T-helper 1 cell (primary cell): Measurements from ENCODE around the gene NCAPH2.
A peak's percentile ranks its signal among the peaks of the same experiment; 100 is the strongest.
"Not testable (repeated sequence)": the region's sequence is repeated elsewhere in the genome, so short reads cannot be mapped to it uniquely, and the experiment has no call there.

ENCODE experiments used
- DNase-seq, 5 donors: peaks; one replicate each; pipeline ENCODE4 v3.0.0-alpha.2; 2012 to 2020

Gene NCAPH2

DNA sequence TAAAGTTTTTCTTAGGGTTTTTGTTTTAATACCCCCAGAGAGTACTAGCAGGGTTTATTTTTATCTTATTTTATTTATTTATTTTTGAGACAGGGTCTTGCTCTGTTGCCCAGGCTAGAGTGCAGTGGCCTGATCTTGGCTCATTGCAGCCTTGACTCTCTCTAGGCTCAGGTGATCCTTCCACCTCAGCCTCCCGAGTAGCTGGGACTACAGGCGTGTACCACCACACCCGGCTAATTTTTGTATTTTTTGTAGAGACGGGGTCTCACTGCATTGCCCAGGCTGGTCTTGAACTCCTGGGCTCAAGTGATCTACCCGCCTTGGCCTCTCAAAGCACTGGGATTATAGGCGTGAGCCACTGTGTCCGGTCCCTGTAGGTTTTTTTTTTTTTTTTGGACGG, 12.2 kb downstream of the NCAPH2 start:
- DNase-seq: not testable (repeated sequence)

GRCh38 chr22:50520826-50521453, 12.9 kb downstream of the NCAPH2 start:
- DNase-seq: no peak

GRCh38 chr22:50521710-50522109, 13.7 kb downstream of the NCAPH2 start:
- DNase-seq: no peak

DNA sequence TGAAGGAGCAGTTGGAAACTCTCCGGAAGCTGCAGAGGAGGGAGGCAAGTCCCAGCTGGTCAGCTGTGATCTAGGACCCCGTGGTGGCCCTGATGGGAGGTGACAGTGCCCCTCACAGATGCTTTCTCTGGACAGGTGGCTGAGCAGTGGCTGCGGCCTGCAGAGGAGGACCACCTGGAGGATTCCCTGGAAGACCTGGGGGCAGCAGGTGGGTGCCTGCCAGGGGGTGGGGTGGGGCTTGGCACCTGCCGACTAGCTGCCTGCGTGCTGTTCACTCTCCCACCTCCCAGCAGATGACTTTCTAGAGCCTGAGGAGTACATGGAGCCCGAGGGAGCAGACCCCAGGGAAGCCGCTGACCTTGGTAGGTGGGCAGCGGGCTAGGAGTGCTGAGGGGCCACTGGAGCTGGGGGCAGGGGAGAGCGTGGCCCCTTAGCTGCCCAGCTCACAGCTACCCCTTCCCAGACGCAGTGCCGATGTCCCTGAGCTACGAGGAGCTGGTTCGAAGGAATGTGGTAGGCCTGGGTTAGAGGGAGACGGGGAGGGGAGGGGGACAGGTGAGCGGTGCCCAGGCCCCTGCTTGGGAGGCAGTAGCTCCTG, 14.3 kb downstream of the NCAPH2 start:
- DNase-seq: no peak

- DNase-seq: no peak
Measured at GRCh38 chr22:50522806-50523438, 14.9 kb downstream of the NCAPH2 start.

DNA sequence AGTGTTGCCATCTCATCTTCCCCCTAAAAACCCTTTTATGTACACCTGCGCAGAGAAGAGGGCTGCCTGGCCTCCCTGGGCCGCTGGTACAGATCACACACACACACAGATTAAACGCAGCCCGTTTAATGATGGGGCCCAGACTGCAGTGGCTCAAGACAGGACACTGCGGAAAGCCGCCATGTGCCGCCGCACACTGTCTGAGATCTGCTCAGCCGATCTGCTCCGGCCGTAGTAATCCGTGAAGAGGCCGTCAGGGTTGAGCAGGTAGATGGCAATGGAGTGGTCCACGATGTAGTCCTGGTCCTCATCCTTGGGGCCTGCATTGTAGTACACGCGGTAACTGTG, 15.4 kb downstream of the NCAPH2 start:
- DNase-seq: no peak

- no peak for DNase-seq
Measured at GRCh38 chr22:50523806-50524675, 16.0 kb downstream of the NCAPH2 start.

DNA sequence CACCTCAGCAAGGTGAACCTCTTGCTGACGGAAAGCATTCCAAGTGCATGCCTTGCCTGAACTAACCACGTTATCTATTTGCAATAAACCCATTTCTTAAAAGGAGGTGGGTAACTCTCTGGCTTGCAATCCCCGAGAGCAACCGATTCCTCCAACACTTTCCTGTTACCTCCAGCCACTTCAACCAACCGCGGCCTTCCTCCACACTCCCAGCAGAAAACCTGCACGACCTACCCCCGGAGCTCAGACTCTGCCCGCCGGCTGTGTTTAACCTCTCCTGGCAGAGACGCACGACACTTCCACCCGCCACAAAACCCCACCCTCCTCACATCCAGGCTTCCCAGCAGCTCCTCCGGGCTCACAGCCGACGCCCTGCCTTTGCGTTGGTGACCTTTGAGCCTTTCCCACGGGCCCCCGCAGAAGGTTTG, 16.7 kb downstream of the NCAPH2 start:
- DNase-seq: no peak

- DNase-seq: peak; percentile 95 to 98 (median 97)
Measured at GRCh38 chr22:50525104-50525857, 17.3 kb downstream of the NCAPH2 start, which contains the start of gene SCO2. TSS of gene SCO2 (minus strand) at chr22:50525598. CDS start at chr22:50524411, 1,187 bp downstream.

DNA sequence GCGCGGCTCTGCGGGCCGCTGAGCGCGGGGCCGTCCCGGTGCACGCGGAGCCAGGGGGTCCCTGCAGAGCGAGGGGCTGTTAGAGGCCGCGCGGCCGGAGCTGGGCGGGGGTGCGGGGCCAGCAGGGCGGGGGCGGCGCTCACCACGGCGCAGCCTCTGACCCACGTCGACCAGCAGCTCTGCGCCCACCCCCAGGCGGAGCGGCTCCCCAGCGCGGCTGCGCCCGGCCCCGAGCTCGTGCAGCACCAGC, 17.8 kb downstream of the NCAPH2 start:
- DNase-seq: no peak

GRCh38 chr22:50526108-50526833, 18.2 kb downstream of the NCAPH2 start:
- peak; percentile 76 to 91 (median 81) for DNase-seq

DNA sequence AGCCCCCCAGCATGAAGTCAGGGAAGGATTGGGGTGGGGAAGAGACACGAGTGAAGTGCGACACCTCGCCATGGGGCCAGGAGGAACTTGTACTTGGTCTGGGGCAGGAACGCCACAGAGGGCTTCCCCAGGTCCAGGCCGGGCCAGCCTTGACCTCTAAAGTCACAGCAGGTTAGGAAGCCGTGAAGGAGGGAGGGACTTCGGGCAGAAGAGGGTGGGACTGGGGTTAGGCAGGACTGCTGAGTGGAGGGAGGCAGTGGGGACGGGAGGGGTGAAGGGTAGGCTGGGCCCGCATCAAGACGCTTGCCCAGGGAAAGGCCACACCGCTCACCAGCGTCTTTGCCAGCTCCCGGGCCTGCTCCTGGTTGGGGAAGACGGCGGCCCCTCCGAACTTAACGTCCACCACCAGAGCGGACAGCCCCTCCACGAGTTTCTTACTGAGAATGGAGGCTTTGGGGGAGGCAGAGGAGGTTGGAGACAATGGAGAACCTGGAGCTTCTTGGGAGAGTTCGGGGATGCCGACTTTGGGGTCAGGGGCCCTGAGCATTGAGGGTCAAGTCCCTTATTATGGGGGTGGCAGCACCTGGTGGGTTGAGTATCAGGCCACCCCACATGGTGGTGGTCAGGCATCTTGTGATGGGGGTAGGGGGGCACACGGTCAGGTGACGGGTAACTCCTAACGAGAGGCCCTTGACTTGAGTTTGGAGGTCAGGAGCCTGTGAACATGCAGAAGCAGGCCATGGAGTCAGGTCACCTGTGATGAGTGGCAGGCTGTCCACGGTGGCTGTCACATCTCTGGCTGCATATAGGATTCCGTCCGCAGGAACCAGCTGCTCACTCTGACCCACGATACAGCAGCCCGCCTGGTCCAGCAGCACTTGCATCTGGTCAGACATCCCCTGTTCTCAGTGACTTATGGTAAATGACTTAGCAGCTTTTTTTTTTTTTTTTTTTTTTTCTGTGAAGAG, 19.1 kb downstream of the NCAPH2 start:
- peak in 1 of 5 donors; percentile 55 for DNase-seq

DNA sequence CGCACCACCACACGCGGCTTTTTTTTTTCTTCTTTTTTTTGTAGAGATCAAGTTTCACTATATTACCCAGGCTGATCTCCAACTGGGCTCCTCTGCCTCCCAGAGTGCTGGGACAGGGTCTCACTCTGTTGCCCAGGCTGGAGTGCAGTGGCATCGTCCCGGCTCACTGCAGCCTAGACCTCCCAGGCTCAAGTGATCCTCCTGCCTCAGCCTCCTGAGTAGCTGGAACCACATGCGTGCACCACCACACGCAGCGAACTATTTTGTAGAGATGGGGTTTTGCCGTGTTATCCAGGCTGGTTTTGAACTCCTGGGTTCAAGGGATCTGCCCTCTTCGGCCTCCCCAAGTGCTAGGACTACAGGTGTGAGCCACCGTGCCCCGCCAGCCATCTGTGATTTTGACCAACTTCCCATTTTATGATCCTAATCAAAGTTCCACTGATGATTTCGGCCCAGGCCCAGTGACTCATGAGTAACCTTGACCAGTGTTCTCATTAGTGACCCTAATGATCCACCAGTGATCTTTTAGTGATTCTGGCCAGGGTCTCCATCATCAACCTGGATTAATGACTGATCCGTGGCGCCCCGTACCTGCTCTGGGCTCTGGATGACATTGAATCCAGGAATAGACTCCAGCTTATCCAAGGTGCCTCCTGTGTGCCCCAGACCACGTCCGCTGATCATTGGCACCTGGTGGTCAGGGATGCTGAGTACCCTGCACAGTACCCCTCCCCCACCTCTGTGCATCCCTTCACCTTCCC, 20.1 kb downstream of the NCAPH2 start:
- no peak for DNase-seq

GRCh38 chr22:50528682-50529415, 20.8 kb downstream of the NCAPH2 start:
- DNase-seq: no peak

- no peak for DNase-seq
Measured at GRCh38 chr22:50529416-50529896, 21.4 kb downstream of the NCAPH2 start.

DNA sequence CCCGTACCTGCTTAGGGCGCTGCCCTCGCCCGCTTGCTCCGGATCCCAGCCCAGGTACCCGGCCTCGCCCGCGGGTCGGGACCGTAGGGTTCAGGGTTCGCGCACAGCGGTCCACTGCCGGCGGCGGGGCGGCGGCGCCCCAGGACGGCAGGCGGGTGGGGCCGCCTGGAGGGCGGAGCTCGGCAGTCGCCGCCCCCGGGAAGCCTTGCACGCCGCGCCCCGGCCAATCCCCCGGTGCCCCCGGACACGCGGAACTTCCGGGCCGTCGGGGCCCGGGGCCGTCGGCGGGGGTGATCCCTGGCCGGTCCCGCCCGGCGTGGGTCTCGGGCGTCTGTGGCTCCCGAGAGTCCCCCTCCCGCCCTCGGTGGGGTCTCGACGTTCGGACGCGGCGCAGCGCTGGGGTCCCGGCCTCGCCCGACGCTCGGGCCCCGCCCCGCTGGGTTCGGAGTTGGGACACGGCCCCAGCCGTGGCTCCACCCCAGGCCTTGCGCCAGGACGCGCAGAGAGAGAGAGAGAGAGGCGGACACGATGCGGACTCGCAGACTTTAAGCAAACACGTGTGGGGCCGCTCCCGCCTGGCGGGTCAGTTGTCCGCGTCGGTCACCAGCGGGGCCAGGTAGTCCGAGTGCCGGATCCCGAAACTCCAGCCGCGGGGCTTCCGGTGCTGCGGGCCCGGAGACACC, 22.0 kb downstream of the NCAPH2 start, which contains the start of gene TYMP:
Gene TYMP (minus strand): TSS at position 116 of the 683 bp plus-strand sequence. CDS start 303 bp downstream, outside the sequence.
- DNase-seq: peak; percentile 48 to 82 (median 52)

DNA sequence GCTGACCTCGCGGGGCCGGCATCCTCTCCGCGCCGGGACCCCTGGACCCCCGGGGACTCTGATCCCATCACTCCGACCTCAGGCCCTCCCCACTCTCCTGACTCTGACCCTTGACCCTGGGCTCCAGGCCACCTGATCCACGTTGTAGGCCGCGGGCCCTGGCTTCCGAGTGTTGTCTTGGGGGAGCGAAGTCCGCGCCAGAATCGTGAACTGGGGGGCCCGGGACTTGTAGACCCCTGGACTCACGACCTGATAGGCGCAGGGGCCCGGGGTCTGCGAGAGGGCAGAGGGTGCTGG, 22.5 kb downstream of the NCAPH2 start:
- DNase-seq: no peak

DNA sequence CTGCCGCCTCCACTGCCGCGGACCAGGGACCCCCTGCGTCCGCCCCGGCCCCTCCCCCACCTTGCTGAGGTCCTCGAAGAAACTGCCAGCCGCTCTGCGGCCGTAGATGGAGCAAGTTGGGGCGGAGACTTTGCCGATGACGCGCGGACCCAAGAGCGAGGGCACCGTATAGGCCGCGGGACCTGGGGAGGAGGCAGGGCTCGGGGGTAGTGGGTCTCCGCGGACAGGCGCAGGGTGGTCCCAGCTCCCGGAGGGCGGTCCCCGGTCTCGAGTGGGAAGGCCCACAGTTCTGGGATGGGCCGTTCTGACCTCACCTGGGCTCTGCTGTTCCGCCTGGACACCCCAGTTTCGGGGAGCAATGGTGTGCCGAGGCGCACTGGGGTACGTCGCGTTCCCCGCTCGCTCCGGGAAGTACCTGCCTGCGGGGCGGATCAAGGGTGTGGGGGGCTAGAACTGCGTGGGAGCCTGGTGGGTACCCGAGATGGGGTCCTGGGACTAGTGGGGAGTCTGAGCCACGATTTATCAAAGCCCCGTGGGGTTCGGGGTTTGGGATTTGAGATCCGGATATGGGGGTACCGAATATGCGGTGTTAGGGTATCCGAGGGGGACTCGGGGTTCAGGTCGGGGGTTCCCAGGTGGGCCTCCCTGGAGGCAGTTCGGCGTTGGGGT, 23.0 kb downstream of the NCAPH2 start:
- peak; percentile 47 to 92 (median 65) for DNase-seq
